HL-60 (cell line): ENCODE results near the gene PURA.

Experiments
- GABPA ChIP-seq: IDR thresholded peaks from 2 replicates; pipeline ENCODE4 v1.6.1; 2012; ENCODE audit warnings: low read depth
- POLR2AphosphoS5 ChIP-seq: IDR thresholded peaks from 2 replicates; pipeline ENCODE4 v1.6.1; 2012; ENCODE audit warnings: low read depth
- TF ChIP-seq, protein P1 (sequence below): IDR thresholded peaks from one replicate; pipeline ENCODE4 v1.5.1; 2011; ENCODE audit warnings: low read length, control low read depth, inconsistent platforms; ENCODE audit not compliant: insufficient read depth
- TF ChIP-seq, protein P2 (sequence below): IDR thresholded peaks from 2 replicates; pipeline ENCODE4 v1.6.1; 2012; ENCODE audit warnings: low read depth; ENCODE audit not compliant: insufficient replicate concordance

DNA sequence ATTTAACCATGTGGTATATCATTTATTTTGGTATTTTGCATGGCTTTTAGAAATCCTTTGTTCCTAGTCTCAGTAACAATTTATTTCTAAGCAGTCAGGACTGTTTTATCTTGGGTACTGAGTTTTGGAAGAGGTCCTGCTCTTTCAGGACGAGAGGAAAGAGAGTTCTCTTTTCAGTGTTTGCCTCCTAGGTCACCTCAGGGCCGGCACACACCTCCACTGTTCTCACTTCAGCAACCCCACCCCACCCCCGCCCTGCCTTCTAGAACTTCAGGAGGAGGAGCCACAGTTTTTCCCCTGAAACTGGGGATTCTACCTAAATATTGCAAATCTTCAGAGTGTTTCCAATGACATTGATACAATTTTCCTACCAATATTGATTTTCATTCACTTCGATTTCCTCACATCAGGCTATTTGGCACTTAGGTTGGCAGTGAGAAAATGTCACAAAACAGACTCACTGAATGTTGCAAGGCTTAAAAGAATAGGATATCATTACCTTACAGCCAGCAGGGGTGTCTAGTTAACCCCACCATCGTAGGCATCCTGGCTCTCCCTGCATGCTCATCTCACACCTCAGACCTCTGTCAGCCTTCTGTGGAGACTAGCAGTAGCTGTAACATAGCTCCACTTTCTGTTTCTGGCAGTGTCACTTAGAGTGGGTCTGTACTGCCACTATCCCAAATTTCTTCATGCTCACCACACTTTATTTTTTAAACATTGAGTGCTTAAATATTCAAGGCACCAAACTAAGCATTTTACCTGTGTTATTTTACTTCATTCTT lies 17.2 kb downstream of the PURA start:
- no peak for TF ChIP-seq POLR2AphosphoS5
- TF ChIP-seq, protein P1, sequence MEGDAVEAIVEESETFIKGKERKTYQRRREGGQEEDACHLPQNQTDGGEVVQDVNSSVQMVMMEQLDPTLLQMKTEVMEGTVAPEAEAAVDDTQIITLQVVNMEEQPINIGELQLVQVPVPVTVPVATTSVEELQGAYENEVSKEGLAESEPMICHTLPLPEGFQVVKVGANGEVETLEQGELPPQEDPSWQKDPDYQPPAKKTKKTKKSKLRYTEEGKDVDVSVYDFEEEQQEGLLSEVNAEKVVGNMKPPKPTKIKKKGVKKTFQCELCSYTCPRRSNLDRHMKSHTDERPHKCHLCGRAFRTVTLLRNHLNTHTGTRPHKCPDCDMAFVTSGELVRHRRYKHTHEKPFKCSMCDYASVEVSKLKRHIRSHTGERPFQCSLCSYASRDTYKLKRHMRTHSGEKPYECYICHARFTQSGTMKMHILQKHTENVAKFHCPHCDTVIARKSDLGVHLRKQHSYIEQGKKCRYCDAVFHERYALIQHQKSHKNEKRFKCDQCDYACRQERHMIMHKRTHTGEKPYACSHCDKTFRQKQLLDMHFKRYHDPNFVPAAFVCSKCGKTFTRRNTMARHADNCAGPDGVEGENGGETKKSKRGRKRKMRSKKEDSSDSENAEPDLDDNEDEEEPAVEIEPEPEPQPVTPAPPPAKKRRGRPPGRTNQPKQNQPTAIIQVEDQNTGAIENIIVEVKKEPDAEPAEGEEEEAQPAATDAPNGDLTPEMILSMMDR: no peak
- TF ChIP-seq, protein P2, sequence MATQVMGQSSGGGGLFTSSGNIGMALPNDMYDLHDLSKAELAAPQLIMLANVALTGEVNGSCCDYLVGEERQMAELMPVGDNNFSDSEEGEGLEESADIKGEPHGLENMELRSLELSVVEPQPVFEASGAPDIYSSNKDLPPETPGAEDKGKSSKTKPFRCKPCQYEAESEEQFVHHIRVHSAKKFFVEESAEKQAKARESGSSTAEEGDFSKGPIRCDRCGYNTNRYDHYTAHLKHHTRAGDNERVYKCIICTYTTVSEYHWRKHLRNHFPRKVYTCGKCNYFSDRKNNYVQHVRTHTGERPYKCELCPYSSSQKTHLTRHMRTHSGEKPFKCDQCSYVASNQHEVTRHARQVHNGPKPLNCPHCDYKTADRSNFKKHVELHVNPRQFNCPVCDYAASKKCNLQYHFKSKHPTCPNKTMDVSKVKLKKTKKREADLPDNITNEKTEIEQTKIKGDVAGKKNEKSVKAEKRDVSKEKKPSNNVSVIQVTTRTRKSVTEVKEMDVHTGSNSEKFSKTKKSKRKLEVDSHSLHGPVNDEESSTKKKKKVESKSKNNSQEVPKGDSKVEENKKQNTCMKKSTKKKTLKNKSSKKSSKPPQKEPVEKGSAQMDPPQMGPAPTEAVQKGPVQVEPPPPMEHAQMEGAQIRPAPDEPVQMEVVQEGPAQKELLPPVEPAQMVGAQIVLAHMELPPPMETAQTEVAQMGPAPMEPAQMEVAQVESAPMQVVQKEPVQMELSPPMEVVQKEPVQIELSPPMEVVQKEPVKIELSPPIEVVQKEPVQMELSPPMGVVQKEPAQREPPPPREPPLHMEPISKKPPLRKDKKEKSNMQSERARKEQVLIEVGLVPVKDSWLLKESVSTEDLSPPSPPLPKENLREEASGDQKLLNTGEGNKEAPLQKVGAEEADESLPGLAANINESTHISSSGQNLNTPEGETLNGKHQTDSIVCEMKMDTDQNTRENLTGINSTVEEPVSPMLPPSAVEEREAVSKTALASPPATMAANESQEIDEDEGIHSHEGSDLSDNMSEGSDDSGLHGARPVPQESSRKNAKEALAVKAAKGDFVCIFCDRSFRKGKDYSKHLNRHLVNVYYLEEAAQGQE: no peak
- no peak for TF ChIP-seq GABPA
